ENCODE results near the gene COL4A1. TPM values are rescaled to one million over a fixed set of nuclear protein-coding genes. Genes with fewer than 3 reads are reported as not detected.
"Not testable (repeated sequence)": the region's sequence is repeated elsewhere in the genome, so short reads cannot be mapped to it uniquely, and the experiment has no call there.

Gene COL4A1
- total RNA-seq, 1 experiment from 2014 or later = 12.1 TPM

- in situ Hi-C loops (cut with HindIII; ENCODE audit: low pct_unique_long_range_greater_than_20kb, low sequenced_read_pairs) = no loop called here
- no peak for DNase-seq (ENCODE audit: low read depth, low spot score)
Observed at GRCh38 chr13:110123041-110123809, 183.7 kb downstream of the COL4A1 start.

GRCh38 chr13:110121422-110122083 is 185.4 kb downstream of the COL4A1 start:
- in situ Hi-C loops (cut with HindIII; ENCODE audit: low pct_unique_long_range_greater_than_20kb, low sequenced_read_pairs) = no loop called here
- no peak for DNase-seq (ENCODE audit: low read depth, low spot score)

- no peak for DNase-seq (ENCODE audit: low read depth, low spot score)
- in situ Hi-C loops (cut with HindIII; ENCODE audit: low pct_unique_long_range_greater_than_20kb, low sequenced_read_pairs) = no loop called here
Observed at GRCh38 chr13:110119935-110120905, 186.7 kb downstream of the COL4A1 start.

GRCh38 chr13:110118106-110118505 is 188.9 kb downstream of the COL4A1 start:
- in situ Hi-C loops (cut with HindIII; ENCODE audit: low pct_unique_long_range_greater_than_20kb, low sequenced_read_pairs) = no loop called here
- no peak for DNase-seq (ENCODE audit: low read depth, low spot score)

- in situ Hi-C loops (cut with HindIII; ENCODE audit: low pct_unique_long_range_greater_than_20kb, low sequenced_read_pairs) = no loop called here
- no peak for DNase-seq (ENCODE audit: low read depth, low spot score)
Observed at GRCh38 chr13:110116072-110116487, 190.9 kb downstream of the COL4A1 start.

GRCh38 chr13:110115591-110115990 is 191.4 kb downstream of the COL4A1 start:
- DNase-seq (ENCODE audit: low read depth, low spot score) = no peak
- in situ Hi-C loops (cut with HindIII; ENCODE audit: low pct_unique_long_range_greater_than_20kb, low sequenced_read_pairs) = no loop called here

- in situ Hi-C loops (cut with HindIII; ENCODE audit: low pct_unique_long_range_greater_than_20kb, low sequenced_read_pairs) = no loop called here
- no peak for DNase-seq (ENCODE audit: low read depth, low spot score)
Observed at GRCh38 chr13:110114316-110114715, 192.6 kb downstream of the COL4A1 start.

- DNase-seq (ENCODE audit: low read depth, low spot score) = no peak
- in situ Hi-C loops (cut with HindIII; ENCODE audit: low pct_unique_long_range_greater_than_20kb, low sequenced_read_pairs) = no loop called here
Observed at GRCh38 chr13:110113284-110113764, 193.6 kb downstream of the COL4A1 start.

GRCh38 chr13:110112379-110112778 is 194.6 kb downstream of the COL4A1 start:
- in situ Hi-C loops (cut with HindIII; ENCODE audit: low pct_unique_long_range_greater_than_20kb, low sequenced_read_pairs) = not testable (repeated sequence)

GRCh38 chr13:110110783-110111182 is 196.2 kb downstream of the COL4A1 start:
- in situ Hi-C loops (cut with HindIII; ENCODE audit: low pct_unique_long_range_greater_than_20kb, low sequenced_read_pairs) = no loop called here
- DNase-seq (ENCODE audit: low read depth, low spot score) = no peak

More at GRCh38 chr13:110112379-110112778, 194.6 kb downstream of the COL4A1 start:
- DNase-seq (ENCODE audit: low read depth, low spot score) = peak; percentile 46

- peak; percentile 38 for DNase-seq (ENCODE audit: low read depth, low spot score)
- in situ Hi-C loops (cut with HindIII; ENCODE audit: low pct_unique_long_range_greater_than_20kb, low sequenced_read_pairs) = no loop called here
Observed at GRCh38 chr13:110109910-110110309, 197.0 kb downstream of the COL4A1 start.

- peak; percentile 21 for DNase-seq (ENCODE audit: low read depth, low spot score)
Observed at GRCh38 chr13:110109140-110109783, 197.7 kb downstream of the COL4A1 start.

GRCh38 chr13:110108348-110109139 is 198.4 kb downstream of the COL4A1 start:
- peak; percentile 94 for DNase-seq (ENCODE audit: low read depth, low spot score)
- in situ Hi-C loops (cut with HindIII; ENCODE audit: low pct_unique_long_range_greater_than_20kb, low sequenced_read_pairs) = no loop called here

More at GRCh38 chr13:110109140-110109783, 197.7 kb downstream of the COL4A1 start:
- in situ Hi-C loops (cut with HindIII; ENCODE audit: low pct_unique_long_range_greater_than_20kb, low sequenced_read_pairs) = no loop called here

GRCh38 chr13:110107568-110108347 is 199.2 kb downstream of the COL4A1 start:
- in situ Hi-C loops (cut with HindIII; ENCODE audit: low pct_unique_long_range_greater_than_20kb, low sequenced_read_pairs) = no loop called here
- DNase-seq (ENCODE audit: low read depth, low spot score) = no peak

- DNase-seq (ENCODE audit: low read depth, low spot score) = no peak
- in situ Hi-C loops (cut with HindIII; ENCODE audit: low pct_unique_long_range_greater_than_20kb, low sequenced_read_pairs) = no loop called here
Observed at GRCh38 chr13:110106726-110107125, 200.2 kb downstream of the COL4A1 start.

- in situ Hi-C loops (cut with HindIII; ENCODE audit: low pct_unique_long_range_greater_than_20kb, low sequenced_read_pairs) = no loop called here
- no peak for DNase-seq (ENCODE audit: low read depth, low spot score)
Observed at GRCh38 chr13:110105136-110105535, 201.8 kb downstream of the COL4A1 start.

All from SK-MEL-5 (cell line).